IPS-18c (cell line): ENCODE data around the gene LYPLA2.
"Not testable (repeated sequence)": the region's sequence is repeated elsewhere in the genome, so short reads cannot be mapped to it uniquely, and the experiment has no call there.

Experiments
- H3K4me3 ChIP-seq: 2 replicates; pipeline ENCODE4 v1.7.0; 2013; ENCODE audit warnings: low read depth, mild to moderate bottlenecking, low read length, moderate library complexity; ENCODE audit not compliant: insufficient read depth
- H3K9me3 ChIP-seq: one replicate; pipeline ENCODE4 v1.6.1; 2013; ENCODE audit warnings: mild to moderate bottlenecking, low read length, moderate library complexity; ENCODE audit not compliant: control insufficient read depth, insufficient read depth

LYPLA2 gene

DNA sequence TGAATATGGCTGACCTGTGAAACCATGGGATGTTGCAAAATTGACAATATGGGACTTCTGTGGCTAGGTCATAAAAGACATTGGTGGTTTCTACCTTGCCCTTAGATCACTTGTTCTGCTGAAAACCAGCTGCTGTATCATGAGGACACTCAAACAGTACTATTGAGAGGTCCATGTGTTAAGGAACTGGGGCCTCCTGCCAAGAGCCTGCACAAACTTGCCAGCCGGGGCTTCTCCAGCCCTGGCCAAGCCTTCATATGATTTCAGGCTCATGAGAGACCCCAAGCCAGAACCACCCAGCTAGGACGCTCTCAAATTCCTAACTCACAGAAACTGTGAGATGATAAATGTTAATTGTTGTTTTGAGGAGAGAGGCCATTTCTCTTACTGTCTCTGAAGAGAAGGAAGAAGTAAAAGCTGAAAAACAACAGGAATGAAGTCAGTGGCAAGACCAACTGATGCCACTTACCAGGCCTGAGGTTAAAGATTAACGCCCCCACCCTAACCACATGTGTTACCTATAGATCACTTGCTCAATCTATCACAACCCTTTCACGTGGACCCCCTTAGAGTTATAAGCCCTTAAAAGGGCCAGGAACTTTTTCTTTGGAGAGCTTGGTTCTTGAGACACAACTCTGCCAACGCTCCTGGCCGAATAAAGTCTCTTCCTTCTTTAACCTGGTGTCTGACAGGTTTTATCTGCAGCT, 16.6 kb upstream of the LYPLA2 start:
- H3K9me3 ChIP-seq = no peaks in the 10 kb centered on the region
- no peak overlapping the region for H3K4me3 ChIP-seq

DNA sequence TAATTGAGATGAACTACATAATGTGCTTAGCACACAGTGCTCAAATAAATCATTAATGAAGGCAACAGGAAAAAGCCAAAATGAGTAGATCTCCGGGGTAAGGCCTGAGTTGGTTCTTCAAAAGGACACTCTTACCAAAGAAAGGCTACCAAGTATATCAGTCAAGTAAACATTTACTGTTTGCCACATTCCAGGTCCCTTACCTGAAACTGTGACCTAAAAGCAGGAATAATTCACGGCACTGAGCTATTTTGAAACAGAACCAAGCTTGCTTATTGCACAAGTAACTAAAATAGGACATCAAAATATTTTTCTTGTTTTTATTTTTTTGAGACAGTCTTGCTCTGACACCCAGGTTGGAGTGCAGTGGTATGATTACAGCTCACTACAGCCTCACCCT, 14.7 kb upstream of the LYPLA2 start:
- H3K4me3 ChIP-seq = no peak overlapping the region
- no peaks in the 10 kb centered on the region for H3K9me3 ChIP-seq

DNA sequence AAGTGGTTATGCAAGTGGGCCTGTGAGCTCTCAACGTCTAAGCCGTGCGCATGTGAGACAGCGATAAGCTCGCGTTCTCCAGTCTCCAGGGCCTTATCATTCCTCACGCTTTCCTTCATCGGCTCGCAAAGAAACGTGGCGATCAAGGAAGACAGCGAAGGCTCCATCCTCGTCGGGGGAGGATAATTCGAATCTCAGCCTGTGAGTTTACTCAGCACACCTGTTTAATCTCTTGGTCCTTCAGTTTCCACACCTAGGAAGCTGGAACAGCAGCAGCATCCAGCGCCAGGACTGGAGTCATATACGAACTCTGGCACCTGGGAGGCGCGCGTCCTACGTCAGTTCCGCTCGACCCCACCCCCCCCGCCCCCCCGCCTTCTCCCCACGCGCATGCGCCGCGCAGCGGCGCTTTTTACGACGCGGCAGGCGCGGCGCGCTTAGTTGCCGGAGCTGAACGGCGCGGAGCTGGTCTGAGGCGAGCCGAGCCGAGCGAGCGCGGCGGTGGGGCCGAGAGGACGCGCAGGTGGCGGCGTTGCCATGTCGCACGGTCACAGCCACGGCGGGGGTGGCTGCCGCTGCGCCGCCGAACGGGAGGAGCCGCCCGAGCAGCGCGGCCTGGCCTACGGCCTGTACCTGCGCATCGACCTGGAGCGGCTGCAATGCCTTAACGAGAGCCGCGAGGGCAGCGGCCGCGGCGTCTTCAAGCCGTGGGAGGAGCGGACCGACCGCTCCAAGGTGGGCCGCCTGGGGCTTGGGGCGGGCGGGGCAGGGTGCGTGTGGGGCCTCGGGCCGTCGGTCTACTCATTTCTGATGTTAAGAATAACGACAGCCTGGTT, 12.7 kb upstream of the LYPLA2 start, which contains the start of gene PITHD1:
Gene PITHD1 (plus strand): TSS at position 440 of the 836 bp plus-strand sequence. CDS start 98 bp downstream, at position 538.
- Histone ChIP-seq H3K4me3 (peak within 1 kb of the TSS; percentile 61), H3K9me3 (no peaks in the 10 kb centered on the region)

DNA sequence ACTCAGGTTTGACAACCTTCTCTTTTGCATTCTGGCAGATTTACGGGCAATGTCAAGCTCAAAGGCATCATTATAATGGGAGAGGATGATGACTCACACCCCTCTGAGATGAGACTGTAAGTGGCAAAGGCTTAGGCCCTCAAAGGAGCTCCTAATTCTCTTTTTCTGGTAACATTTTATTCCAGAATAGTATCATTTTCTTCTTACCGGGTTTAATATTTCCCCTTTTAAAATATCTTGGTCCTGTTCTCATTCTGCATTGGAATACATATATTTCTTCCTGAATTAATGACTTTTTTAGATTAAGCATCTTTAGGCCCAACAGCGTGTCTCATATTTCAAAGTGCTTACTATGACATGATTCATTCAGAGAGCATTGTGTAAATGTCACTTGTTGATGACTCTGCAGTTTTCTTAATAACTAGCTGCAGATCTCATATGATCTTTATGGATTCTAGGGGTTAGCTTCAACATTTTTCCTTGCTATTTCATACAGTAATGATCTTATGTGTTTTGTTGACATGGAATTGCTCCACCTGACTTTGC, 11.0 kb upstream of the LYPLA2 start:
- H3K9me3 ChIP-seq = no peaks in the 10 kb centered on the region
- H3K4me3 ChIP-seq = no peak overlapping the region

DNA sequence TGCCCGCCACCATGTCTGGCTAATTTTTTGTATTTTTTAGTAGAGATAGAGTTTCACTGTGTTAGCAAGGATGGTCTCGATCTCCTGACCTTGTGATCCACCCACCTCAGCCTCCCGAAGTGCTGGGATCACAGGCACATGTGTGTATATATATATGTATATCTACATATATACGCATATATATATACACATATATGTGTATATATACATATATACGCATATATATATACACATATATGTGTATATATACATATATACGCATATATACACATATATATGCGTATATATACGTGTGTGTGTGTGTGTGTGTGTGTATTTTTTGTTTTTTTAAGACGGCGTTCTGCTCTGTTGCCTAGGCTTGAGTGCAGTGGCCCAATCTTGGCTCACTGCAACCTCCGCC, 7.8 kb upstream of the LYPLA2 start:
- not testable (repeated sequence) for H3K9me3 ChIP-seq, H3K4me3 ChIP-seq

DNA sequence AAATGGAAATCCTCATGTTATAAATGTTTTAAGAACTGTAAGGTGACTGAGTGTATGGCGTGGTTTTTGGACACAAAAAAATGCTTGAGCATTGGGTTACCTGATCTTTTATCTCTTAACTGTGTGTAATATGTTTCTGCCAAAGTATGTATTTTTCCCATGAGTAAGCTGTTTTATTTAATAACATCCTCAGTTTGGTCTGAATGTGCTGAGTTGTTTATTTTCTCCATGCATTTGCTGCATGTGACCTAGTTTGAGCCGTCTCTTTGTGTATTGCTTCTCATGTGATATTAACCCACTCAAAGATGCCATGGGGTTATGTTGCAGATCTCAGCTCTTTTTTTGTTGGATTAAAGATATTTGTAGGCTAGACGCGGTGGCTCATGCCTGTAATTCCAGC, 6.1 kb upstream of the LYPLA2 start:
- H3K9me3 ChIP-seq = no peaks in the 10 kb centered on the region

DNA sequence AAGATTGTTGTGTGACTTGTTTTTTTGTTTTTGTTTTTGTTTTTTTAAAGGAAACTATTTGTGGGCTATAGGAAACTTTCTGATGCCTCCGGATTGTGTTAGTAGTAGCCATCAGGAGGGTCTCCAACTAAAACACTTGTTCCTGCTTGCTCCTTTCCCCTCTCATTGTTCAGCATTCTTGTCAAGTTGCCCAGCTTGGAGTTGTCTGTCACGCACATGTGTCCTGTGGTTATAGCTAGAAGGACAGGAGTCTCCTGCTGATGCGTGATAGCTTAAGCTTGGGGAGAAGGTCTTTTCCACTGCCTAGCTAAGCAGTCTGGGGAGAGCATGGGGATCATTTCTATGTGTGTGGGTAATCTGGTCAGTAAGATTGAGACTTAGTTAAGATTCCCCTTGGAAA, 3.2 kb upstream of the LYPLA2 start:
- H3K9me3 ChIP-seq = no peaks in the 10 kb centered on the region

More for the DNA sequence above, 6.1 kb upstream of the LYPLA2 start:
- no peak overlapping the region for H3K4me3 ChIP-seq

DNA sequence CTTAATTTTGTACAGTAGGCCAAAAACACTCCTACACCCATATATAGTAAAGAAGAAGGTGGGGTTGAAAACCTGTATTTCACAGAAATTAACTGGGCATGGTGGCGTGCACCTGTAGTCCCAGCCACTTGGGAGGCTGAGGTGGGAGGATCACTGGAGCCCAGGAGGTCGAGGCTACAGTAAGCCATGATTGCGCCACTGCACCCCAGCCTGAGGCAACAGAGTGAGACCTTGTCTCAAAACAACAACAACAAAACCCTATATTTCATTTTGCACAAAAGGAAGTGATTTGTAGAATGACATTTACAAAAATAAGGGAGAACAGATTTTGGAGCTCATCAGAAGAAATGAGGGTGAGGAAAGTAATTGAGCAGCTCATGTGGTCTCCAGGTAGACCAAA, 2.2 kb upstream of the LYPLA2 start:
- Histone ChIP-seq H3K9me3 (no peaks in the 10 kb centered on the region), H3K4me3 (no peak overlapping the region)

More for the DNA sequence above, 3.2 kb upstream of the LYPLA2 start:
- H3K4me3 ChIP-seq = no peak overlapping the region

DNA sequence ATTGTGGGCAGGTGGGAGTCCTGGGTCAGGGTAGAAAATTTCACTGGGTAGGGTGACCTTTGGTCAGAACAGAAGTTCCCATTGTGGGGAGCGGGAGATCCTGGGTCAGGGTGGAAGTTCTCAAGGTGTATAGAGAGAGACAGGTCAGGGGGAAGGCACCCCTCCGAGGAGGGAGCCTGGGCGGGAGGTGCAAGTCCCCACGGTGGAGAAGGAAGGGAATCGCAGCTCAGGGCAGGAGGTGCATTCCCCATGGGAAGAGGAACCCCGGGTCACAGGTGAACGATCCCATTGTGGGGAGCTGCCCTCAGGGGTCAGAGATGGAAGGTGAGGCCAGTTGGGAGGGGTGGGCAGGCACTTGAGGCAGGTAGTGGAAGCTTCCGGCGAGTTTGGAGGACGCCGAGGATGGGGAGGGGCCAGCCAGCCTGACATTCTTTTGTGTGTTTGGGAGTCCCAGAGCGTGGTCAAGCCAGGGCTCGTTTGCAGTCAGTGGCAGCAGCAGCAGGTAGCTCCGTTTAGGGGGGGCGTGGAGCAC, 637 bp downstream of the LYPLA2 start:
- H3K9me3 ChIP-seq = no peaks in the 10 kb centered on the region
- peak overlapping the region; percentile 86 for H3K4me3 ChIP-seq

DNA sequence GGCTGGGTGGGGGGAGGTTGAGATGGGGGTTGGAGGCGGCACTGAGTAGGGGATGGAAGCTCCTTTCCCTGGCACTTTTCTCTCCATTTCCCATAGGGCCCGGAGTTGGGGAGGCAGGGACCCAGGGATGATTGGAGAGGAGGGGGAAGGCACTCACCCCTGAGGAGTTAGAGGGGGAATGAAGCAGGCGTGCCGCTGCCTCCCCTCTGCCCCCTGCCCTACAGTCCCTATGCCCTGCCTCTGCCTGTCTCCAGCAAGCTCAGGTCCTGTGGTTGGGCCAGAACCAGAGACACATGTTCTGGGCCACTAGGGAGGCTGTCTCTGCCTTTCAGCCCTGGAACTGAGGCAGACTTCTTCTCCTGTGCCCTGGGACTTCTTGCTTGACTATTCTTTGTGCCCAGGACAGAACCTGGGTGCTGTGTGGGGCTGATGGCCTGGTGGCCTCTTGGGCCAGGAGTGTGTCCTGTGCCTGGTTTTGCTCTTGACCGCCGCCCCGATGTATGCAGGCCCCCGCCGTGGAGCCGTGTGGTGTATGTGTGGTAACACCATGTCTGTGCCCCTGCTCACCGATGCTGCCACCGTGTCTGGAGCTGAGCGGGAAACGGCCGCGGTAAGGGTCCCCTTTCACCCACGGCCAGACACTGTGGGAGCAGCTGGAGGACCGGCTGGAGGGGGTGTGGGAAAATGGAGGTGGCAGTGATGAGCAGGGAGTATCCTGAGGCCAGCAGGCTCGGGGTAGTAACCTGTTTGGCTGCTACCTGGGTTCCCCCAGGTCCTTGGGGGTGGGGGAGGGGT, 1.4 kb downstream of the LYPLA2 start:
- peak overlapping the region; percentile 86 for H3K4me3 ChIP-seq

DNA sequence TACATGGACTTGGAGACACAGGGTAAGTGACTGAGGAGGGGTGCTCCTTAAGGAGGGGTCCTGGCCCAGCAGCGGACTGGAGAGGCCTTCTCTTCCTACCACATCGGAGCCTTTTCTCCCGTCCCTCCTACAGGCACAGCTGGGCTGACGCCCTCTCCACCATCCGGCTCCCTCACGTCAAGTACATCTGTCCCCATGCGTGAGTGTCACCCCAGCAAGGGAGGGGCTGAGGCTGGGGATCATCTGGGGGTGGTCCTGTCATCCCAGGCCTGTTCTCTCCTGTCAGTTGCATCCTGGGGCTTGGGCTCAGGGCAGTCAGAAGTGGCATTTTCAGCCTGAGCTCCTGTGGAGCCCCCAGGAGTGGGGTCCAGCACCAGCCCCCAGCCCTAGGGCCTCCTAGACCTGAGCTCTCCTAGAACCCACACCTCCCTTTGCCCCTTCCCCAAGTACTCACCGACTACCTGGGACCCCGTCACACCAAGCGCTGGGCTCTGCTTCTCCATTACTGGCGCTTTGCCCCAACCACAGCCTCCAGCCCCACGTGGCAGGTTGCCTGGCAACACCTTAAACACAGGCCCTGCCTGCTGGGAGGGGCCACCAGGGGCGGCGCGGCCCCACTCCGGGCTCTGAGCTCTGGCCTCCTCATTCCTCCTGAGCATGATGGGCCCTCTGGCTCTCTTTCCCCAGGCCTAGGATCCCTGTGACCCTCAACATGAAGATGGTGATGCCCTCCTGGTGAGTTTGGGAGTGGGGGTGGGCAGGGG, 2.3 kb downstream of the LYPLA2 start:
- H3K9me3 ChIP-seq = no peaks in the 10 kb centered on the region
- no peak overlapping the region for H3K4me3 ChIP-seq

More for the DNA sequence above, 1.4 kb downstream of the LYPLA2 start:
- H3K9me3 ChIP-seq = no peaks in the 10 kb centered on the region

DNA sequence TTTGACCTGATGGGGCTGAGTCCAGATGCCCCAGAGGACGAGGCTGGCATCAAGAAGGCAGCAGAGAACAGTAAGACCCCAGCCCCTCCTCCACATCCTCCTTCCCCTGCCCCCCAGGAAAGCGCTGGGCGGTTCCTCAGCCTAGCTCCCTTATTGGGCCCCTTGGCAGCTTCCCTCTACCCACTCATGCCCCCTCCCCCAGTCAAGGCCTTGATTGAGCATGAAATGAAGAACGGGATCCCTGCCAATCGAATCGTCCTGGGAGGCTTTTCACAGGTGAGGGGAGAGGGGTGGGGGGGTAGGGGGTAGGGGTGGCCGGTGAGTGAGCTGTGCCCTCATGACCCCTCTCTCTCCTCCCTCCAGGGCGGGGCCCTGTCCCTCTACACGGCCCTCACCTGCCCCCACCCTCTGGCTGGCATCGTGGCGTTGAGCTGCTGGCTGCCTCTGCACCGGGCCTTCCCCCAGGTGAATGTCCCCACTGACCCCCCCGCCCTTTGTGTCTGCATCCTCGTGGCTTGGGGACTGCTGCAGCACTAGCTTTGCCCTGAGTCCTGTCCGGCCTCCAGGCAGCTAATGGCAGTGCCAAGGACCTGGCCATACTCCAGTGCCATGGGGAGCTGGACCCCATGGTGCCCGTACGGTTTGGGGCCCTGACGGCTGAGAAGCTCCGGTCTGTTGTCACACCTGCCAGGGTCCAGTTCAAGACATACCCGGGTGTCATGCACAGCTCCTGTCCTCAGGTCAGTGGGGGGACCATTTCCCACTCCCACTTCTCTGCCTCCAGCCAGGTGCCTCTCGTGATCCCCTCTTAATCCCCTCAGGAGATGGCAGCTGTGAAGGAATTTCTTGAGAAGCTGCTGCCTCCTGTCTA, 3.2 kb downstream of the LYPLA2 start:
- no peaks in the 10 kb centered on the region for H3K9me3 ChIP-seq
- H3K4me3 ChIP-seq = no peak overlapping the region

DNA sequence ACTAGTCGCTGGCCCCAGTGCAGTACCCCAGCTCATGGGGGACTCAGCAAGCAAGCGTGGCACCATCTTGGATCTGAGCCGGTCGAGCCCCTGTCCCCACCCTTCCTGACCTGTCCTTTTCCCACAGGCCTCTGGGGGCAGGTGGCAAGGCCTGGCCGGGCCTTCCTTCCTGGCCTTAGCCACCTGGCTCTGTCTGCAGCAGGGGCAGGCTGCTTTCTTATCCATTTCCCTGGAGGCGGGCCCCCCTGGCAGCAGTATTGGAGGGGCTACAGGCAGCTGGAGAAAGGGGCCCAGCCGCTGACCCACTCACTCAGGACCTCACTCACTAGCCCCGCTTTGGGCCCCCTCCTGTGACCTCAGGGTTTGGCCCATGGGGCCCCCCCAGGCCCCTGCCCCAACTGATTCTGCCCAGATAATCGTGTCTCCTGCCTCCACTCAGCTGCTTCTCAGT, 3.8 kb downstream of the LYPLA2 start:
- not testable (repeated sequence) for H3K9me3 ChIP-seq, H3K4me3 ChIP-seq

DNA sequence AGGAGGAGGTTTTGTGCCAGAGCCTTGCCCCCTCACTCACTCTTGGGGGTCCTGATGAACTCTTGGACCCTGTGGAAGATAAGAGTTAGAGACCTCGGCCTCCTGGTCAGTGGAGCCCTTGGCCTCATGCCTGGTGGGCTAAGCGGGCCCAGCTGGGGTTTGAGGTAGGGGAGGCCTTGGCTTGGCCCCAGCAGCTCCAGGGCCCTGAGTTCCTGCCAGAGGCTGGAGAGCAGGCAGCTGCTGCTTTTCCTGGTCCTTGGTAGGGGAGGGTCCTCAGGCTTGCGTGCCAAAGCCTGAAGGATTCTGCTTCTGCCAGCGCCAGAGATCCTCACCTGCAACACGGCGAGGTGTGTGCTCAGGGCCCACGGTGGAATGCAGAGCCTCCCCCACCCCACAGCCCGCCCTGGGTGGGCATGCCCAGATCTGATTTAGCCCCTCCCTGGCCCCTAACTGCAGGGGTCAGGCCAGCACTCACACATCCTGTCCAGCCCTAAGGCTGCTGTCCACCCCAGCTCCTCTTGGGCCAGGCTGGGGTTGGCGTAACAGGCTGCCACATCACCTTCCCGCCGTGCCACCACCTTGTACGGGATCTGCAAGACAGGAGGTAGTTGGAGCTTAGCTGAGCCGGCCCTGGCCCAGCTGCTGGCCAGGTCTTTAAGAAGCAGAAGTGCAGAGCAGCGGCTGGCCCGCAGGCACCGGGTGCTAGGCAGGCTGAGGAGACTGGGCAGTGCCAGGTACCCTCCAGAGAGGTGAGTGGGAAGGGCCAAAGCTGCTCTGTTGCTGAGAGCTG, 4.9 kb downstream of the LYPLA2 start:
- Histone ChIP-seq H3K4me3 (no peak overlapping the region), H3K9me3 (no peaks in the 10 kb centered on the region)
